HG02885 (cell line): ENCODE data around the gene ADAR.

ENCODE experiments used
- ATAC-seq: cut with Tn5 transposase; IDR thresholded peaks from one replicate; pipeline ENCODE4 v1.9.1; 2021; ENCODE audit warnings: mild to moderate bottlenecking; ENCODE audit not compliant: unreplicated experiment, poor library complexity

ADAR gene

GRCh38 chr1:154586231-154586630 lies 21.8 kb downstream of the ADAR start:
- no peak for ATAC-seq

GRCh38 chr1:154584267-154584994 lies 23.6 kb downstream of the ADAR start:
- no peak for ATAC-seq

DNA sequence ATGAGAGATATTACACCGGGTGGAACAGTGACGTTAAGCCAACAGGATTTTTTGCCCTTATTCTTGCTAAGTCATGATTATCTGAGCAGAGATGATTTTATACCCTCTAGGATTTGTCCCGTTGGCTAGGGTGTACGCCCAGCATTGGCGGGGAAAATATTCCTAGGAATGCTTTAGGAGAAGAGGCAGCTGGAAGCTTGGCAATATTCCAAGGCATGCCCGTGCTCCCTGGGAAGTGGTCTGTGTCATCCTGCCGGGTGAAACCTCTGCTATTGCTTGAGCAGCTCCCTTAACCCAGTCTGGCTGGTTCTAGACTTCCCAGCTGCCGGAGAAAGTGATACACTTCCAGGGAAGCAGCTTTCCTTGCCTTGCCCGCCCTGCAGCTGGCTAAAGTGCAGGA lies 24.2 kb downstream of the ADAR start:
- ATAC-seq: no peak

GRCh38 chr1:154582885-154583284 lies 25.1 kb downstream of the ADAR start:
- no peak for ATAC-seq

- ATAC-seq: no peak
Observed at GRCh38 chr1:154581766-154582165, 26.2 kb downstream of the ADAR start.

GRCh38 chr1:154579374-154579773 lies 28.6 kb downstream of the ADAR start:
- ATAC-seq: no peak

DNA sequence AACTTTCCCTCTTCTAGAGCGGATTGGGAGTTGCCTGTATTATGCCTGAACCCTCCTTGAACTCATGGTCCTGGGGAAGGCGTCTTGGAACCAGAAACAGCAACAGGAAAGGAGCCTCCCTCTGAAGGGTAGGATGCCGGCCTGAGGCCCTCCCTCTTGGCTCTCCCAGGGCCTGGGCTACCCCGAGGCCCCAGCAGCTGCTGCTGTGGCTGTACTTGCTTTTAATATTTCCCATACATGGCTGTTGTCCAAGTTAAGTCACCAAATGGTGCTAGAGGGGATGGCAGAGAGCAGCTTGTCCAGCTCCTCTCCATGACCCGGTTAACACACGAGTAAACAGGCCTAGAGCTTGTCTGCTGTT lies 29.9 kb downstream of the ADAR start:
- ATAC-seq: no peak

DNA sequence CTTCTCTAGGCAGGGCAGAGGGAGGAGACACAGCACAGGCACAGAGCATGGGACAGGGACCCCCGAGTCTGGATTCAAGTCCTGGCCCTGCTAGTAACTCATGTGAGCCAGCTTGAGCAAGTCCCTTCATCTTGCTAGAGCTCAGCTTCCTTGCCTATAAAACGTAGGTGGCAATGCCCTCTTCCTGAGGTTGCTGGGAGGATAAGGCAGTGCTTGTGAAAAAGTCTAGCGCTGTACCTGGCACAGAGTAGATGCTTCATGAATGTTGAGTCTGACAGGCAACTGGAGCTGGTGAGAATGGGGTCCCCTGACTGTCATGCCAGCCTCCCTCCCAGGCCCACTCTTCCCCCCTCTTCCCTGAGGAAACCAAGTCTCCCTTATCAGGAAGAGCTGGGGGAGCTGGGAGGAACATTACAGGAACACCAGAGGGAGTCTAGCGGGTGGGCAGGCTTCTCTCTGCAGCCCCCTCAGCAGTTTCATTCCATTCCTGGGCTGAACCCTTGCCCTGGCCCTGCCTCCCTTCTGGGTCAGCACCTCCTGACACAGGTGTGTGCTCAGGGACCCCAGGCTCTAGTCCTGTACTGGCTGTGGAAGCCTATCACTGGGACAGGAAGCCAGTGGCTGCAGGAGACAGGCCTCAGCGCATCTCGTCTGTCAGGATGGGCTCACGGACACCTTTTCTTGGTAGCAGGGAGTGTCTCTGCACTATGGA lies 30.5 kb downstream of the ADAR start:
- no peak for ATAC-seq

DNA sequence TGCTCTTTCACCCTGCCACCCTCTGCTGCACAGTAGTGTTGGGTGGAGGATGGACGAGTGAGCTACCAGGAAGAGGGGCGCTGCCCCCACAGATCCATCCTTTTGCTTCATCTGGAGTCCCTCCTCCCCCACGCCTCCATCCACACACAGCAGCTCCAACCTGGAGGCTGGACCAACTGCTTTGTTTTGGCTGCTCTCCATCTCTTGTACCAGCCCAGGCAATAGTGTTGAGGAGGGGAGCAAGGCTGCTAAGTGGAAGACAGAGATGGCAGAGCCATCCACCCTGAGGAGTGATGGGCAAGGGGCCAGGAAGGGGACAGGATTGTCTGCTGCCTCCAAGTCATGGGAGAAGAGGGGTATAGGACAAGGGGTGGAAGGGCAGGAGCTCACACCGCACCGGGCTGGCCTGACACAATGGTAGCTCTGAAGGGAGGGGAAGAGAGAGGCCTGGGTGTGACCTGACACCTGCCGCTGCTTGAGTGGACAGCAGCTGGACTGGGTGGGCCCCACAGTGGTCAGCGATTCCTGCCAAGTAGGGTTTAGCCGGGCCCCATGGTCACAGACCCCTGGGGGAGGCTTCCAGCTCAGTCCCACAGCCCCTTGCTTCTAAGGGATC lies 31.9 kb downstream of the ADAR start:
- no peak for ATAC-seq

DNA sequence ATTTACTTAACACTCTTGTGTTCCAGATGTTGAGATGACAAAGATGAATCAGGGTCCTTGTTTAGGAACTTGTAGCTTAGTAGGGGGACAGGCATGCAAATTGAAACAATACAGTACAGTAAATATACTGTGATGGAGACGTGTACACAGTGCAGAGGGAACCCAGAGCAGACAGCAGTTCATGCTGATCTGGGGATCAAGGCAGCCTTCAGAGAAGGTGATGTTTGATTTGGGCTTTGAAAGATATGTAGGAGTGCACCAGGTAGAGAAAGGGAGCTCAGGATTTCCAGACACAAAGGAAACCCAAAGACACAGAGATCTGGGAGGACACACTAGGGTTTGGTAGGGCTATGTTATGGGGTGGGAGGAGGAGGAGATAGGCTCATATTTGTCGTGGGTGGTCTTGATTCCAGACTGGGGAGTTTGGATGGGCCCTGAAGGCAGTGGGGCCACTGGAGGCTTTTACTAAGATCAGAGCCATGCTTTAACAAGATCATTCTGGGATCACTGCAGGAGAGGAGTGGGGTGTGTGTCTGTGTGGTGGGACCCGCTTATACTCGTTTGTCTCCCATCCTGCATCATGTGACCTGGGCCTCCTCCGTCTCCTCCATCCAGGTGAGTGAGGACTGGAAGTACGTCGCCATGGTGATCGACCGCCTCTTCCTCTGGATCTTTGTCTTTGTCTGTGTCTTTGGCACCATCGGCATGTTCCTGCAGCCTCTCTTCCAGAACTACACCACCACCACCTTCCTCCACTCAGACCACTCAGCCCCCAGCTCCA lies 32.6 kb downstream of the ADAR start:
- ATAC-seq: no peak

- ATAC-seq: no peak
Observed at GRCh38 chr1:154574716-154575115, 33.3 kb downstream of the ADAR start.

- ATAC-seq: no peak
Observed at GRCh38 chr1:154573168-154573510, 34.8 kb downstream of the ADAR start.

- ATAC-seq: no peak
Observed at GRCh38 chr1:154572468-154573167, 35.4 kb downstream of the ADAR start.

GRCh38 chr1:154571964-154572288 lies 36.1 kb downstream of the ADAR start:
- no peak for ATAC-seq

- ATAC-seq: no peak
Observed at GRCh38 chr1:154571244-154571963, 36.6 kb downstream of the ADAR start.

GRCh38 chr1:154568157-154568815 lies 39.7 kb downstream of the ADAR start:
- ATAC-seq: no peak

GRCh38 chr1:154567386-154568156 lies 40.4 kb downstream of the ADAR start, which contains the start of gene CHRNB2:
TSS of gene CHRNB2 (plus strand) at chr1:154567778. CDS start at chr1:154568045, 267 bp downstream.
- no peak for ATAC-seq

- no peak for ATAC-seq
Observed at GRCh38 chr1:154565876-154566275, 42.1 kb downstream of the ADAR start.
